Skeletal muscle tissue (tissue), 5 donors: ENCODE data around the gene KRTAP12-1. TPM values are rescaled to one million over a fixed set of nuclear protein-coding genes. Genes with fewer than 3 reads are reported as not detected.

ENCODE experiments used
- H3K27ac ChIP-seq: one replicate; pipeline ENCODE4 v1.7.0; 2013; ENCODE audit warnings: mild to moderate bottlenecking, low read depth, low read length, inconsistent platforms
- H3K27me3 ChIP-seq, 3 donors: one replicate each; pipeline ENCODE4 v1.7.0; 2013; ENCODE audit warnings: low read length in 3 of 3; ENCODE audit not compliant: control insufficient read depth in 3 of 3, insufficient read depth in 3 of 3
- H3K36me3 ChIP-seq, 3 donors: one replicate each; pipeline ENCODE4 v1.7.0; 2013; ENCODE audit warnings: low read length in 3 of 3; ENCODE audit not compliant: control insufficient read depth in 3 of 3, insufficient read depth in 3 of 3
- H3K4me1 ChIP-seq, 3 donors: one replicate each; pipeline ENCODE4 v1.7.0; 2013; ENCODE audit warnings: low read length in 3 of 3, mild to moderate bottlenecking in 3 of 3; ENCODE audit not compliant: control insufficient read depth in 3 of 3, insufficient read depth in 3 of 3
- H3K4me3 ChIP-seq, 3 donors: one replicate each; pipeline ENCODE4 v1.7.0; 2013; ENCODE audit warnings: low read length in 3 of 3
- H3K9ac ChIP-seq, 3 donors: one replicate each; pipeline ENCODE4 v1.7.0; 2013; ENCODE audit warnings: low read length in 3 of 3, mild to moderate bottlenecking in 3 of 3, moderate library complexity in 2 of 3, low read depth in 1 of 3
- H3K9me3 ChIP-seq, 3 donors: one replicate each; pipeline ENCODE4 v1.7.0; 2013; ENCODE audit warnings: low read length in 3 of 3; ENCODE audit not compliant: control insufficient read depth in 3 of 3
- small RNA-seq: library from RNA; depleted of rRNA; stranded (forward); fragments of <200 nt; gene quantifications from one replicate; pipeline ENCODE3, GENCODE V24; 2014
- total RNA-seq: library from RNA; depleted of rRNA; stranded (reverse); fragments of >200 nt; gene quantifications from one replicate; pipeline ENCODE4 v1.2.3, GENCODE V29; 2014
- donor health status: Osteomylitis.

KRTAP12-1 gene
- total RNA-seq, 1 donor from 2014 or later, result not detected

DNA sequence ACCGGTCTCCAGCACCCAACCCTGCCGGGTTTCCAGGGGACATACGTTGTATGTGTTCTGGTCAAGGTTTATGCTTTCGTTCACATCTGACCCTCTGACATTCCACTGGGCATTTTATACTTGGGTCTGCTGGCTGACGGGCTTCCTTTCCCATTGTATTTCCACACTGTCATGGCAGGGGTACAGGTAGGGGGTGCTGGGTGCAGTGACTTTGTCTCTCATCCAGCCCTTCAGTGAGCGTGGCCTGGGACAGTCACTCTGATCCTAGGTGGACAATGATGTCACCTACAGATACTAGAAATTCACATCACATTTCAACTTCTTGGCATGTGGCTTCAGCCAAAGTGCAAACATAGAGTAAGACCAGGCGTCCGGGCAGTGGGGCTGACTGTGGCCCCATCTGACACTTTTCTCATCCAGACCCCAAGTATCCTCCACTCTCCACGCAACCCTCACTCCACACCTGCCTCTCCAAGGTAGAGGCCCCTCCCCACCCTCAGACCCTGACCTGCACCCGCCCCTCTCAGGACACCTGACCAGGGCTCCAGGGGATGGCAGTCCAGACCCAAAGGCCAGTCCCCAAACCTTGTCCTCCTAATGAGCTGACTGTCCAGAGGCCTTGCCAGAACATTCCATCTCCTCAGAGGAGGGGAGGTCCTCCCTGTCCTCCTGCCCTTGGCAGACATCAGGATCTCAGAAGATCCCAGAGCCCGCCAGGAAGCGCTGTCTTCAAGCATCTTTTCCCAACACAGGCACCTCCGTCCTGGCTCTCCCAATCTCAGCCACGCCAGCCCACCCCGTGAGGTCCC lies 45.5 kb downstream of the KRTAP12-1 start:
- Histone ChIP-seq H3K4me3 (no peak overlapping the region), H3K27ac (no peak overlapping the region), H3K4me1 (no peaks in the 10 kb centered on the region), H3K9ac (no peak overlapping the region), H3K36me3 (no peaks in the 10 kb centered on the region), H3K27me3 (peaks cover 13 to 36% (median 30%) of the 10 kb centered on the region in 3 donors), H3K9me3 (peaks cover 2 to 9% (median 2%) of the 10 kb centered on the region in 3 donors)

DNA sequence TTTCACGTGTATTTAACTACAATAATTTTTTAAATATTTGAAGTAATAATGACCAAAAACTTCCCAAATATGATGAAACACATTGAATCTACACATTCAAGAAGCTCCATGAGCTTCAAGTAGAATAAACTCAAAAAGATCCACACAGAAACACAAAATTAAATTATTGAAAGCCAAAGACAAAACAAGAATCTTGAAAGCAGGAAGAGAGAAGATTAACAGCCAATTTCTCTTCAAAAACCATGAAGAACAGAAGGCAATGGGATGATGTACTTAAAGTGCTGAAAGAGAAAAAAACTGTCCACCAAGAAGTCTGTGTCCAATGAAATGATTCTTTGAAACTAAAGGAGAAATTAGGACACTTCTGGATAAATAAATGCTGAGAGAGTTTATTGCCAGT lies 49.9 kb downstream of the KRTAP12-1 start:
- no peak overlapping the region for H3K27ac ChIP-seq
- peaks cover 0 to 9% (median 2%) of the 10 kb centered on the region in 3 donors for H3K9me3 ChIP-seq
- H3K4me1 ChIP-seq, result no peaks in the 10 kb centered on the region
- H3K9ac ChIP-seq, result no peak overlapping the region
- no peaks in the 10 kb centered on the region for H3K36me3 ChIP-seq
- no peak overlapping the region for H3K4me3 ChIP-seq
- peaks cover 11 to 32% (median 27%) of the 10 kb centered on the region in 3 donors for H3K27me3 ChIP-seq

Small RNA genes within 50 kb of the gene (small RNA-seq; reads per million reads assigned to genes)
- not detected for gene KRTAP12-6P

Other genes starting within 250 kb of the KRTAP12-1 start
- gene LRRC3, start 226.7 kb downstream of the KRTAP12-1 start, total RNA-seq, result 0.52 TPM
- not detected for gene KRTAP10-1, start 142.0 kb downstream of the KRTAP12-1 start, total RNA-seq
- gene KRTAP10-2, start 130.7 kb downstream of the KRTAP12-1 start, total RNA-seq, result not detected
- gene KRTAP10-3, start 123.4 kb downstream of the KRTAP12-1 start, total RNA-seq, result not detected
- not detected for gene KRTAP10-4, start 108.4 kb downstream of the KRTAP12-1 start, total RNA-seq
- gene KRTAP10-5, start 101.6 kb downstream of the KRTAP12-1 start, total RNA-seq, result not detected
- gene KRTAP10-6, start 89.7 kb downstream of the KRTAP12-1 start, total RNA-seq, result not detected
- not detected for gene KRTAP10-7, start 81.6 kb downstream of the KRTAP12-1 start, total RNA-seq
- not detected for gene KRTAP10-8, start 70.1 kb downstream of the KRTAP12-1 start, total RNA-seq
- gene KRTAP10-9, start 55.1 kb downstream of the KRTAP12-1 start, total RNA-seq, result not detected
- gene KRTAP10-10, start 44.8 kb downstream of the KRTAP12-1 start, total RNA-seq, result not detected
- not detected for gene KRTAP10-11, start 35.7 kb downstream of the KRTAP12-1 start, total RNA-seq
- not detected for gene KRTAP12-4, start 27.5 kb downstream of the KRTAP12-1 start, total RNA-seq
- not detected for gene KRTAP12-3, start 24.2 kb downstream of the KRTAP12-1 start, total RNA-seq
- gene KRTAP12-2, start 15.2 kb downstream of the KRTAP12-1 start, total RNA-seq, result not detected
- gene KRTAP10-12, start 15.0 kb upstream of the KRTAP12-1 start, total RNA-seq, result not detected
- not detected for gene TSPEAR, start 29.4 kb upstream of the KRTAP12-1 start, total RNA-seq
- 60.5 TPM for gene UBE2G2, start 119.7 kb upstream of the KRTAP12-1 start, total RNA-seq
- 28.7 TPM for gene SUMO3, start 135.9 kb upstream of the KRTAP12-1 start, total RNA-seq
- 98.1 TPM for gene PTTG1IP, start 191.5 kb upstream of the KRTAP12-1 start, total RNA-seq
- 19.8 TPM for gene ITGB2, start 238.7 kb upstream of the KRTAP12-1 start, total RNA-seq